Measurements from ENCODE around the gene DRC7.

Gene DRC7

GRCh38 chr16:57734308-57734924 lies 39.8 kb downstream of the DRC7 start:
- Histone ChIP-seq H3K4me3 (ENCODE audit: low read depth in 1 of 2, low read length in 2 of 2) (peak overlapping the region; percentile 75 to 94), H3K4me1 (ENCODE audit: control insufficient read depth in 1 of 2, insufficient read depth in 2 of 2, low read length in 2 of 2) (peaks cover 0 to 21% of the 10 kb centered on the region in 2 donors), H3K36me3 (ENCODE audit: control insufficient read depth in 1 of 2, insufficient read depth in 2 of 2, low read length in 2 of 2) (no peaks in the 10 kb centered on the region), H3K27me3 (ENCODE audit: low read depth, low read length) (no peaks in the 10 kb centered on the region), H3K27ac (ENCODE audit: low read length) (peak overlapping the region; percentile 90), H3K9me3 (ENCODE audit: control insufficient read depth in 1 of 2, low read length in 2 of 2) (no peaks in the 10 kb centered on the region)

DNA sequence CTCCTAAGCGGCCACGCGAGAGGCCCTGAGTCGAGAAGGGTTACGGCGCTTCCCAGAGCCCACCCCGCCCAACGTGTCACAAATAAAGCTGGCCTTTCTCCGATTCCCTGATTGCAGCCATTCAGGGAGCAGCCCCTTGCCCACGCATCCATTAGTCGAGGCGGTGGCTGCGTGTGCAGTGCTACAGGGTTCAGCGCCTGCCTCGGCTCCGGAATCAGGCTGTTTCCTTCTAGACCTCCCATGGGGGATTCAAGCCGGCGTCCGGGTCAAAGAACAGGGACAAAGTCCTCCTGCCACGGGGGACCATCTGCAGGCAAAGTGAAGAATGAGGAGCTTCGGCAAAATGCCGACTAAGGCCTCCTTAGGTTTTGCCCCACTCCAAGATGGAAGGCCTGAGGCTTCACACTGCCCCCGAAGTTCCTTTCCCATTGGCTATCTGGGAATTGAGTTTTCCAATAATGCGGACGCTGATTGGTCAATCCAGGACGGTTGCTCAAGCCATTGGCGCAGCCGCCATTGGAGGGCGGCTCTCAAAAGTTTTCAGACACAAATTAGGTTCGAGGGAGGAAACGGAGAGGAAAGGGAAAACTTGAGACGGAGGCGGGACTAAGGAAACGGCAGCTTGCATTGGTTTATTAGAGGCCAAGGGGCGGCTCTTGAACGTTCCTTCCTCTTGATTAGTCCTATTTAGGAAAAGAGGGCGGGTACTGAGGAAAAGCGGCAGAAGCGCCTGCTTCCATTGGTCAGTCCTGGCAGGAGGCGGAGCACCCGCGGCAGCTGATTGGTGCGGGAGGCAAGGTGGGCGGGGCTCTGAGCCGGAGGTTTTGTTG lies 40.5 kb downstream of the DRC7 start:
- Histone ChIP-seq H3K9me3 (ENCODE audit: control insufficient read depth in 1 of 2, low read length in 2 of 2) (no peaks in the 10 kb centered on the region), H3K36me3 (ENCODE audit: control insufficient read depth in 1 of 2, insufficient read depth in 2 of 2, low read length in 2 of 2) (no peaks in the 10 kb centered on the region), H3K4me1 (ENCODE audit: control insufficient read depth in 1 of 2, insufficient read depth in 2 of 2, low read length in 2 of 2) (peaks cover 0 to 21% of the 10 kb centered on the region in 2 donors), H3K27ac (ENCODE audit: low read length) (peak overlapping the region; percentile 90), H3K4me3 (ENCODE audit: low read depth in 1 of 2, low read length in 2 of 2) (peak overlapping the region; percentile 94 to 95), H3K27me3 (ENCODE audit: low read depth, low read length) (no peaks in the 10 kb centered on the region)

DNA sequence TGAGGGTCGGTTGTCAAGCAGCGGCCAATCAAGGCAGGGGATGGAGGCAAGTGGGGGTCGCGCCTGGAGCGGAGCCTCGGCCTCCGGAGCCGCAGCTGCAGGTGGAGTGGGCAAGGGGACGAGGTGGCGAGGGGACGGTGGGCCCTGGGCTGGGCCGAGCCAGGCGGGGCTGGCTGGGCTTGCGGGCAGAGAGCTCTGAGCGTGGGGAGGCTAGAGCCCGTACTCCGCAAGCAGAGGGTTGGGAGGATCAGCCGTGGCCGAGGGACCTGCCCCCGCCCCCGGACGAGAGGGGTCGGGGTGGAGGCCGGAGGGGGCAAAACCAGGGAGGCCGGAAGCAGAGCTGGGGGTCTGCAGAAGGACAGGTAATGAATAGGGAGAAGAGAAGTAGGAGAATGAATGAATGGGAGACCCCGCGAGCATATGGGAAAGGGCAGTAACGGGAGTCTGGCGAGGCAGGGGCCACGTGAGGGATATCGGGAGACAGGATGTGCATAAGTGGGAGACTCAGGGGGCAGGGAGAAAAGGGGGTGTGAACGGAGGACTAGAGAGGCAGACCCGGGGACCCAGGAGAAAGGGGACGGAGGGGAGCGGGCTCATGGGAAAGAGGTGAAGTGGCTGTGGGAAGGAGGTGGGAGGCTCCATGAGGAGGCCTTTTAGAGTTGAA lies 41.3 kb downstream of the DRC7 start, which contains the start of gene KATNB1:
Gene KATNB1, plus strand, starts transcription at position 16 of the 664 bp plus-strand sequence. CDS start 1,474 bp downstream, outside the sequence.
- Histone ChIP-seq H3K27me3 (ENCODE audit: low read depth, low read length) (no peaks in the 10 kb centered on the region), H3K27ac (ENCODE audit: low read length) (peak within 1 kb of the TSS; percentile 90), H3K4me3 (ENCODE audit: low read depth in 1 of 2, low read length in 2 of 2) (peak within 1 kb of the TSS; percentile 94 to 95), H3K9me3 (ENCODE audit: control insufficient read depth in 1 of 2, low read length in 2 of 2) (no peaks in the 10 kb centered on the region), H3K4me1 (ENCODE audit: control insufficient read depth in 1 of 2, insufficient read depth in 2 of 2, low read length in 2 of 2) (peaks cover 0 to 21% of the 10 kb centered on the region in 2 donors), H3K36me3 (ENCODE audit: control insufficient read depth in 1 of 2, insufficient read depth in 2 of 2, low read length in 2 of 2) (no peaks in the 10 kb centered on the region)

GRCh38 chr16:57736419-57737351 lies 42.1 kb downstream of the DRC7 start:
- Histone ChIP-seq H3K36me3 (ENCODE audit: control insufficient read depth in 1 of 2, insufficient read depth in 2 of 2, low read length in 2 of 2) (peaks cover 0 to 4% of the 10 kb centered on the region in 2 donors), H3K27ac (ENCODE audit: low read length) (peak overlapping the region; percentile 77), H3K4me1 (ENCODE audit: control insufficient read depth in 1 of 2, insufficient read depth in 2 of 2, low read length in 2 of 2) (peaks cover 0 to 21% of the 10 kb centered on the region in 2 donors), H3K9me3 (ENCODE audit: control insufficient read depth in 1 of 2, low read length in 2 of 2) (no peaks in the 10 kb centered on the region), H3K4me3 (ENCODE audit: low read depth in 1 of 2, low read length in 2 of 2) (peak overlapping the region; percentile 79 to 95), H3K27me3 (ENCODE audit: low read depth, low read length) (no peaks in the 10 kb centered on the region)

DNA sequence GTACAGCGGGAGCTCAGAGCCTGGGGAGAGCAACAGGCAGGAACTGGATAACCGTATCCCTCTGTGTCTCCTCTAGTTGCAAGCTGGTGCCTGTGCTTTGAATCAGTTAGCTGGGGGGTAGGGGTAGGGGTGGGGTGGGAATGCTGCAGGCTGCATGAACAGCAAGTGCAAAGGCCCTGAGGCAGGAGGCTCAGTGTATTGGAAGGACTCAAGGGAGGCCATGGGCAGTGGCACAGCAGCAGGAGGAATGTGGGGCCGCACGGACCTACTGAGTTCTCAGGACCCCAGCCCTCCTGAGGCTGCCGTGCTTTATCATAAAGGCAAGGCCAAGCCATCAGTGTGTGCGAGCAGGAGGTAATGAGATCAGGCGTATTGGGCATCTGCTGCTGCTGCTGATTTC lies 44.2 kb downstream of the DRC7 start:
- H3K27ac ChIP-seq (ENCODE audit: low read length) = no peak overlapping the region
- peaks cover 0 to 21% of the 10 kb centered on the region in 2 donors for H3K4me1 ChIP-seq (ENCODE audit: control insufficient read depth in 1 of 2, insufficient read depth in 2 of 2, low read length in 2 of 2)
- H3K4me3 ChIP-seq (ENCODE audit: low read depth in 1 of 2, low read length in 2 of 2) = no peak overlapping the region

GRCh38 chr16:57739756-57740422 lies 45.3 kb downstream of the DRC7 start:
- Histone ChIP-seq H3K36me3 (ENCODE audit: control insufficient read depth in 1 of 2, insufficient read depth in 2 of 2, low read length in 2 of 2) (peaks cover 7 to 28% of the 10 kb centered on the region in 2 donors), H3K27me3 (ENCODE audit: low read depth, low read length) (no peaks in the 10 kb centered on the region), H3K9me3 (ENCODE audit: control insufficient read depth in 1 of 2, low read length in 2 of 2) (no peaks in the 10 kb centered on the region), H3K27ac (ENCODE audit: low read length) (no peak overlapping the region), H3K4me1 (ENCODE audit: control insufficient read depth in 1 of 2, insufficient read depth in 2 of 2, low read length in 2 of 2) (peaks cover 0 to 15% of the 10 kb centered on the region in 2 donors), H3K4me3 (ENCODE audit: low read depth in 1 of 2, low read length in 2 of 2) (no peak overlapping the region)

More for the DNA sequence above, 44.2 kb downstream of the DRC7 start:
- H3K27me3 ChIP-seq (ENCODE audit: low read depth, low read length) = no peaks in the 10 kb centered on the region
- H3K36me3 ChIP-seq (ENCODE audit: control insufficient read depth in 1 of 2, insufficient read depth in 2 of 2, low read length in 2 of 2) = peaks cover 7 to 19% of the 10 kb centered on the region in 2 donors
- H3K9me3 ChIP-seq (ENCODE audit: control insufficient read depth in 1 of 2, low read length in 2 of 2) = no peaks in the 10 kb centered on the region

DNA sequence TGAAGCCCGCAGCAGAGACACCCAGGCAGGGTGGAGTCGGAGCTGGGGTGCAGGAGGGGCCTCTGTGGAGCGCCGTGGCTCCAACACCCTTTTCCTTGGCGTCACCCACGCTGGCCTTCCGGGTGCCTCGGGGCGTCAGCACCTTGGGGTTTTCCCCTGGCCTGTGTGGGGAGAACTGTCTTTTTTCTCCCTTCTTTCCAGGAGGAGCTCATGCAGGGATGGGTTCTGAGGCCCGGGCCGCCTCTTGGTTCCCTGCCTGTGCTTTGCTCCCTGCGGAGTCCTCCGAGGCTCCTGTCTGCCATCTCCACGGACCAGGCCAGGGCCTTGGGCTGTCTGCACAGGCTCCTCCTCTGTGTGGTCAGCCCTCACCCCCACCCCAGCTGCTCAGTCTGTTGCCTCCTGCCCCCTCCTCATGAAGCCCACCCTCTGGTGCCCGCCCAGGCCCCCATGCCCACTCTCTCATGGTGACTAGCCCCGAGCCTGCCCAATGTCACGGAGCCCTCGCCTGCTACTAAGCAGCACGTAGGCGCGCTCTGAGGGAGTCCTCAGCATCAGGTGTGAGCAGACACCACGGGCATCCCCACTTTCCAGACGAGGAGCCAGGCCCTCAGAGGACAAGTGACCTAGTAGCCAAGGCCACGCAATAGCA lies 45.9 kb downstream of the DRC7 start:
- Histone ChIP-seq H3K27ac (ENCODE audit: low read length) (no peak overlapping the region), H3K4me1 (ENCODE audit: control insufficient read depth in 1 of 2, insufficient read depth in 2 of 2, low read length in 2 of 2) (peaks cover 0 to 15% of the 10 kb centered on the region in 2 donors), H3K4me3 (ENCODE audit: low read depth in 1 of 2, low read length in 2 of 2) (no peak overlapping the region), H3K36me3 (ENCODE audit: control insufficient read depth in 1 of 2, insufficient read depth in 2 of 2, low read length in 2 of 2) (peaks cover 7 to 28% of the 10 kb centered on the region in 2 donors), H3K27me3 (ENCODE audit: low read depth, low read length) (no peaks in the 10 kb centered on the region), H3K9me3 (ENCODE audit: control insufficient read depth in 1 of 2, low read length in 2 of 2) (no peaks in the 10 kb centered on the region)

DNA sequence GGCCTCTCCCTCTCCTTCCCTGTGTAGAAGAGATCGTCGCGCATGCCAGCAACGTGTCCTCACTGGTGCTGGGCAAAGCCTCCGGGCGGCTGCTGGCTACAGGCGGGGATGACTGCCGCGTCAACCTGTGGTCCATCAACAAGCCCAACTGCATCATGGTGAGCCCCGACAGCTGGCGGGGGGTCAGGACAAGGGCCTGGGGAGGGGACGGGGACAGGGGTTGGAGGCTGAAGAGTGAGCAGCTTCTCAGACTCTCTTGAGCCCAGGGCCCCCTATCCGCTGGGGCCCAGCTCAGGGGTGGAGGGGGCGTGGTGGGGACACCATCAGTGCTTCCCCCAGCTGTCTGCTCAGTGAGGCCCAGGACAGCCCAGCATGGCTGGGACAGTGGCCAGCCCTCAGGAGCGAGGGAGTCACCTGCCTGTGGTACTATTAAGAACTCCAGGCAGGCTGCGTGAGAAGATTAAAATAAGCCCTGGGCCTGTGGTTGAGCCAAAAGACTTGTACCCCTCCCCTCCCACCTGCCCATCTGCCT lies 47.1 kb downstream of the DRC7 start:
- Histone ChIP-seq H3K4me1 (ENCODE audit: control insufficient read depth in 1 of 2, insufficient read depth in 2 of 2, low read length in 2 of 2) (peaks cover 0 to 7% of the 10 kb centered on the region in 2 donors), H3K4me3 (ENCODE audit: low read depth in 1 of 2, low read length in 2 of 2) (no peak overlapping the region), H3K27ac (ENCODE audit: low read length) (no peak overlapping the region), H3K27me3 (ENCODE audit: low read depth, low read length) (no peaks in the 10 kb centered on the region), H3K36me3 (ENCODE audit: control insufficient read depth in 1 of 2, insufficient read depth in 2 of 2, low read length in 2 of 2) (peaks cover 7 to 28% of the 10 kb centered on the region in 2 donors), H3K9me3 (ENCODE audit: control insufficient read depth in 1 of 2, low read length in 2 of 2) (no peaks in the 10 kb centered on the region)

DNA sequence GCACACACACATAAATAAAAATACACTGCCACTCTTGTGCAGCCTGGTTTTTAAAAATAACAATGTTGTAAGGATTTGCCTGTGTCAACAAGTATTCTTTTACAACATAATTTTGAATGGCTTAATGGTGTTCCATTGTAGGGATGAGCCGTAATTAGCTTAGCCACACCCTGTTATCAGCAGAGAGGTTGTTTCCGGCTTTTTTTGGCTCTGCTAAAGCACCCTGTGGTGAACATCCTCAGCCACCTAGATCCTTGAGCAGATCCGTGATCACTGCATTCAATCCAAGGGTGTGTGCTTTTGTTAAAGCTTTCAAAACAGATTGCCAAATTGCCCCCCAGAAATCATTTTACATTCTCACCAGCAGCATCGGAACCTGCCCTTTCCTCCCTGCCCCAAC lies 47.9 kb downstream of the DRC7 start:
- H3K36me3 ChIP-seq (ENCODE audit: control insufficient read depth in 1 of 2, insufficient read depth in 2 of 2, low read length in 2 of 2) = peaks cover 9 to 28% of the 10 kb centered on the region in 2 donors
- H3K4me3 ChIP-seq (ENCODE audit: low read depth in 1 of 2, low read length in 2 of 2) = no peak overlapping the region
- no peaks in the 10 kb centered on the region for H3K9me3 ChIP-seq (ENCODE audit: control insufficient read depth in 1 of 2, low read length in 2 of 2)
- H3K27ac ChIP-seq (ENCODE audit: low read length) = no peak overlapping the region
- H3K4me1 ChIP-seq (ENCODE audit: control insufficient read depth in 1 of 2, insufficient read depth in 2 of 2, low read length in 2 of 2) = no peaks in the 10 kb centered on the region
- H3K27me3 ChIP-seq (ENCODE audit: low read depth, low read length) = no peaks in the 10 kb centered on the region

- no peaks in the 10 kb centered on the region for H3K27me3 ChIP-seq (ENCODE audit: low read depth, low read length)
- no peak overlapping the region for H3K4me3 ChIP-seq (ENCODE audit: low read depth in 1 of 2, low read length in 2 of 2)
- no peaks in the 10 kb centered on the region for H3K4me1 ChIP-seq (ENCODE audit: control insufficient read depth in 1 of 2, insufficient read depth in 2 of 2, low read length in 2 of 2)
- no peaks in the 10 kb centered on the region for H3K9me3 ChIP-seq (ENCODE audit: control insufficient read depth in 1 of 2, low read length in 2 of 2)
- H3K27ac ChIP-seq (ENCODE audit: low read length) = no peak overlapping the region
- H3K36me3 ChIP-seq (ENCODE audit: control insufficient read depth in 1 of 2, insufficient read depth in 2 of 2, low read length in 2 of 2) = peaks cover 16 to 33% of the 10 kb centered on the region in 2 donors
Observed at GRCh38 chr16:57743458-57743857, 48.9 kb downstream of the DRC7 start.
